Ramos (cell line): ENCODE measurements around the gene CEP112.

Experiments
- in situ Hi-C: fragments of 300-500 bp; cut with MboI; formaldehyde crosslinking; loops from one replicate; pipeline ENCODE4 v1.14.3; 2022; ENCODE audit warnings: low sequenced_read_pairs; ENCODE audit not compliant: unreplicated experiment

The CEP112 gene

DNA sequence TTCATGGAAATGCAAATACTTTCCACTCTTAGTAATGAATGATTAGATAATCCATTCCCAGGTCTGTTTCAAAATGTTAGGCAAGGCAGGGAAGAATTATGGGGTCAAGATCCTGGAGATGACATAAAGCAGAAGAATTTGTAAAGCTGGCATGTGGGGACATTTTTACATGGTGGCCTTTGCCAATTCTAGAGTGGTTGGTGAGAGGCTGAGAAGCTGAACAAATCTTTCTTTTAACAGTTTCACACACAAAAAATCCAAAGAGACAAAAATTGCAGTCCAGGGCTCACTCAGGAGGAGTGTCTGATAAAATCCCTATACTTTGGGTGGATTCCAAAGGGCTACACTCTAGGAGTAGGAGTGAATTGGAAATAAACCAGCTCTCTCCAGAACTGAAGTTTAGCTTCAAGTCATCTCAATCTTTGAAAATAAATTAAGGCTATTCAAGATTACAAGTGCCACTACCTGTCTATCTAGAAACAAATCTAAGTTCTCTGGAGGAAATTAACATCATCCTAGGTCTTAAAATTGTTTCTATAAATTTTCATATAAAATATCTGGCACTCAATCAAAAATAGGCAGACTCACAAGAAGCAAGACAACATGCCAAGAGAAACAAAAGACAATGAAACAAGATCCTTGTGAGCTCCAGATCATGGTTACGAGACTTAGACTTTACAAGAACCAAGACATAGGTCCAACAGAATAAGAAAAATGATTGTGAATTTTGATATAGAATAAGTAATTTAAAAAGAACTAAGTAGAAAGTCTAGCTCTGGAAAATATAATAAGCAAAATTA is 517.5 kb downstream of the CEP112 start:
- in situ Hi-C loops: no loop called here

DNA sequence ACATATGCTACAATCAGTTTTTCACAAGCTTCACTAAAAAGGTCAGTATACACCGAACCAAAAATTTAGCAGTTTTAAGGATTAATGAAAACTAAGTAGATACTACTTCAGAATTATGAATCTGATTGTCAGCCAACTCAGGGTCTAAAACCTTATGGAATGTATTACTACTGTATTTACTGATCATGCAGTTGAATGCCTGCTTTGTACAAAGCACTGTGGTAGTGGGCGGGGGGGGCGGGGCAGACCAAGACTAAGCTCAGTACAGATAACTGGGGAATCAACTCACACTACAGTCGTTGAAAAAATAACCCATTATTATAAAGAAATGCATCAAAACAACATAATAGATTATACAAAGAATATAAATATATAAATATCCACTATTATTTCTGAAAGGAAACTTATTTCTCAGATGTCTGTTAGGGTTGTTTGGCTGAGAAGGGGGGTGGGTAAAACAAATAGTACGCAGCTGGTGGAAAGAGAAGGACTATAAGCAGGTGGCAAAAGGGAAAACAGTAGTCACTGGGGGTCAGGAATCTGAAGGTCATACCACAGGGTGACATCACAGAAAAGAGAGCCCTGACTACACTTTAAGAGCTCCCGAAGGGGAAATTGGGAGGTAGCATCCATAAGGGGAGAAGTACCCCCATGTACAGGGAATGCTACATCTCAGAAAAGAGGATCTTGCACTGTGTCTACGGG is 521.1 kb downstream of the CEP112 start:
- in situ Hi-C loops: no loop called here

DNA sequence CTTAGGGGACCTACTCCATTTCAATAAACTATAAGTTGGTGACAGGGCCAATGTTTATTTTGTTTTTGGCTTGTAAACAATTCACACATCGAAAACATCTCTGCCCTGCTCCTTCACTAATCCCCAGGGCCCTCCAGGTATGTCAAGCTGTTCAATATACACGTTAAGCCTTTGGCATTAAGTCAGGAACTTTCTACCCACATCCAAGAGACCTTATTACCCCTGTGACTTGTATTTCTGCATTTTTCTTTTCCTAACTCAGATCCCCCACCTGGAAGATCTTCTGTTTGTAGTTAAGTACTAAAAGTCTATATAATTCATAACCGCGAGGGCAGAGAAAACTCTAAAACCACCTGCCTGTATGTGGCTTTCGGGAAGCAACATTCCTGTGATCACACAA is 523.7 kb downstream of the CEP112 start:
- in situ Hi-C loops: no loop called here

DNA sequence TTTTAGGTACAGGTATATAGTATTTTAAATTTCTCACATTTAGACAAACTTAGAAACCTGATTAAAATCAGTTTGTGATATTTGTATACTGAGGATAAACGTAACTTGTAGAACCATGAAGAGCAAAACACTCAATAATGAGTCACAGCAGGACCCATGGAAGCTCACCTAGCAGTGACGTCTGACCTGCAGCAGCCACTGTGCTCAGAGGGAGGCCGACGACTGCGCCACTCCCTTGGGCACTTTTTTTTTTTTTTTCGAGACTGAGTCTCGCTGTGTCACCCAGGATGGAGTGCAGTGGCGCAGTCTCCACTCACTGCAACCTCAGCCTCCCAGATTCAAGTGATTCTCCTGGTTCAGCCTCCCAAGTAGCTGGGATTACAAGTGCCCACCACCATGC is 524.3 kb downstream of the CEP112 start:
- in situ Hi-C loops: no loop called here

DNA sequence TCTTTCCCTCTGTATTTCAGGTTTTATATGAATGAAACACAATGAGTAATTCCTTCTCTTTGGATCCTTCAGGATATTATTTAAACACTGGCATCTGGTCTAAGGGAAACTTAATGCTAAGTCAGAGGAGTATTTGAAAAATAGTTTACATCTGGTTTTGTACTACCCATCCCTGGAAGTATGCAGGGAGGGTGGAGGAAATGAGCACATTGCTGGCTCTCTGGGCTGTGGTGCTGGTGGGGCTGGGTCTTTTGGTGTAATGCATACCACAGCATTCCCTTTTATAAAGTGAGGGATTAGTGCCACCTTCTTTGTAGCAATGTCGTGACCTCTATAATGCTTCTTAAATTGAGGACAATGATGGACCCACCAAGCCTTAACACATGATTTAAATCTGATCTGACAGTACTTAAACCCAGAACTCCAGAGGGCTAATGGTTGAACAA is 525.0 kb downstream of the CEP112 start:
- in situ Hi-C loops: no loop called here

DNA sequence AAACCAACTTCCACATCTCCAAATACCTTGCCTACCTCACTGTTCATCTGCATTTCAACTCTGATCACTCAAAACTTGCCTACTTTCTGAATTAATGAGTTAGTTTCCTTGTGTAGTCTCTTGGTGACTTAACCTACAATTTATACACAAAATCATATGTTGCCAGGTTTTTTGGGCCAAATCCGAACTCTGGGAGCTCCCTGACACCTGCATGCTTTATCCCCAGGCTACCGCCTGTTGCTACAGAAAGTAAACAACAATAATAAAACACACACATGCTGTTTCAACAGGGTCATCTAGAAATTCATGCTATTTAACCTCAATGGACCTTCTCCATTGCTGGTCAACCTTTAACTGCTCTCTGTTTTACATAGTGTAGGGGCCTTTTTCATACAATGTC is 526.0 kb downstream of the CEP112 start:
- in situ Hi-C loops: no loop called here

DNA sequence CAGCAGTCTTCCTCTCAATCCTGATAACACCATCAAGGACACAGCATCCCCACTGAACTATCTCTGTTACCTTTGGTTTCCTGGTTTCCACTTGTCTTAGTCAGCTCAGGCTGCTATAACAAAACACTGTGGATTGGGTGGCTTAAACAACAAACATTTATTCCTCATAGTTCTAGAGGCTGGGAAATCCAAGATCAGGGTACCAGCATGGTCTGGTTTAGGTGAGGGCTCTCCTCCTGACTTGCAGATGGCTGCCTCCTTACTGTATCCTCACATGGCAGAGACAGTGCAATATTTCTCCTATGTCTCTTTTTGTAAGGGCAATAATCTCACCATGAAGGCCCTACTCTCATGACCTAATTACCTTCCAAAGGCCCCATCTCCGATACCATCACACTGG is 527.2 kb downstream of the CEP112 start:
- in situ Hi-C loops: no loop called here

DNA sequence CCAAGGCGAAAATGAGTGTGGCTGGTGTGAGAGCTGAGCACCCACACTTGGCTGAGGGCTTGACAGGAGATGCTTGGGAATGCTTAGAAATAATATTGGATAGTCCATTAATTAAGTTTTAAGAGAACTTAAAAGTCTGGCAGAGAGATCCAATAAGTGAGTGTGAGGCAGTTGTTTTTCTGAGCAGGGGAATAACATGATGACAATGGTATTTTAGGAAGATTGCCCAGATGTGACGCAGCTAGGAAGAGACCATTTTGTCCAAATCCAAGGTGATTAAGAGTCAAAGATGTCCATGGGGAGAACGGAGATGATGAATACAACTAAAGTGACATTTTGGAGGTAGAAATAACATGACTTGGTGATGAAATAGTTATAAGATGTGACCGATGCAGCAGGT is 527.7 kb downstream of the CEP112 start:
- in situ Hi-C loops: no loop called here

DNA sequence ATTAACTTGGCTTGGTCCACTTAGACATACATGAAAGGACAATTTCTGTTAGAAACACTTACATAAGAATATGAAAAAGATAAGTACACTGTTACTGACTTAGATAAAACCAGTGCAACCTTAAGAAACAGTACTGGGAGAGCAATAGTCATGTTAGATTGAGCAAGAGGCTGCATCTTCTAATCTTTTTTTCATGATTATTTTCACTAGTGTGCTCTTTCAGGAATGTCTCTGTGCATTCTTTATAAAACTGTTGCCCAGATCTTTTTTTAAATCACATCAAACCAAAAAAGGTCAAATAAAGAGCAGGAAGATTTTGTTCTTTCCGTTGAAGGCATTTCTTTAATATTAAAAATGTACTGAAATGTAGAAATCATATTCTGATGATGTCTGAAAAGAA is 529.7 kb downstream of the CEP112 start:
- in situ Hi-C loops: no loop called here

DNA sequence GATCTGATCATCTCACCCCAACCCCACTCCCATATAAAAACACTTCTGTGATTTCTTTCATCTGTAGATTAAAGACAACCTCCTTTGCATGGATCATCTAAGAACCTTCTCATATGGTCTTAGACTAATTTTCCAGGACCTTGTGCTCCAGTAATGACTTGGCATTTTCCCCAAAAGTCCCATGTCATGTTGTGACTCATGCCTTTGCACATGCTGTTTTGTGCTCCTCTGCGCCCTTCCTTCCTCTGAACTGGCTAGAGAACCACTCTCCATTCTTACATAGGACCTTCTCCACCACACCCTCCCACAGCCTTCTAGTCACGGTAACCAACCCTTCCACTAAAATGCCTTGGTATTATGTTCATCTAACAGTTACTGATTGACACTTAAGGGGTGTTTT is 531.0 kb downstream of the CEP112 start:
- in situ Hi-C loops: no loop called here

DNA sequence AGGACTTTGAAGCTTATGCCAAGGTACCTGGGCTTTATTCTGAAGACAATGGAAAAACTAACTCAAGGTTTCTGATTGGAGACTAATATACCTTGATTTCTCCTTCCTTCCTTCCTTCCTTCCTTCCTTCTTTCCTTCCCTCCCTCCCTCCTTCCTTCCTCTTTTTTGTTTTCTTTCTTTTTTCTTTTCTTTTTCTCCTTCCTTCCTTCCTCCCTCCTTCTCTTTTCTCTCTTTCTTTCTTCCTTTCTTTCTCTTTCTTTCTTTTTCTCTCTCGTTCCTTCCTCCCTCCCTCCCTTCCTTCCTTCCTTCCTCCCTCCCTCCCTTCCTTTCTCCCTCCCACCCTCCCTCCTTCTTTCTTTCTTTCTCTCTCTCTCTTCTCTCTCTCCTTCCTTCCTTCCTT is 531.9 kb downstream of the CEP112 start:
- in situ Hi-C loops: no loop called here

DNA sequence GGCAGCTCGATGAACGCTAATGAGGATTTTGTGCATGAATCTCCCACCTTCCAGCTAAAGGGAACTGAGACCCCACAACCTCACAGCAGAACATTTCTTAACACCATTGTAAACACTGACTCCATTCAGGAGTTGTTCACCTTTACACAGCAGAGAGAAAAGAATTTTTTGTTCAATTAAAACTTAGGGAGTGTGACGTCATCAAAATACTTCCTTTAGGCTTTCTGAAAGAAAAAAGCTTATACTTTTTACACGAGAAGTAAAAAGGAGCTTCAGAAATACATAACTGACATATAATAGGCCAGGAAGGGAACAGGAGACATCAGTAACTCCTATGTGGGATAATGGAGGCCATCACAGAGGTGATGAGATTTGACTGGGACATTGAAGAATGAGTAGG is 532.4 kb downstream of the CEP112 start:
- in situ Hi-C loops: no loop called here

DNA sequence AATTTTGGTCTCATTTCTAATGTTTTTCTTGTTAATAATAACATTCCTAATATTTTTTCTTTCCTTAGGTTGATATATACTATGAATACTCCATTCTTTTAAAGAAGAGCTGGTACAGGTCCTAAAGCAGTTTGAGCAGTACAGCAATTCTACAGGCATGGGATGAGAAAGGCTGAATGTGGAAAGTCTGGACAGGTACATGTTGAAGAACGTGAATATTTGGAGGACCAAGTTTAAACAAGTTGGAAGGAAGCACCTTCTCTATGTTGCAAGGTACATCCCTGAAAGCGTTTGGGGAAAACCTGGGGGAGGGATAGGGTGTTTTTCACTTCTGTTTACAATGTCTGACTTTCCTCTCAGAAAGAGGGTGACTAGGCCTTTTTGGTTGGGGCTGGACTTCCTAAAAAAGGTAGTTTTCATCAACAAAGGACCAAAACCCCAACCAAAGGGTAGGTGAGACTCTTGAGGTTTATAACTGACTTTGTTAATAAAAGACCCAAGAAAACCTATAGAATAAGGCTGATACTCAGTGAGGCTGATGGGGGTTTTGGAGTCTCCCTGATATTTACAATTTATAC is 534.6 kb downstream of the CEP112 start:
- in situ Hi-C loops: no loop called here

DNA sequence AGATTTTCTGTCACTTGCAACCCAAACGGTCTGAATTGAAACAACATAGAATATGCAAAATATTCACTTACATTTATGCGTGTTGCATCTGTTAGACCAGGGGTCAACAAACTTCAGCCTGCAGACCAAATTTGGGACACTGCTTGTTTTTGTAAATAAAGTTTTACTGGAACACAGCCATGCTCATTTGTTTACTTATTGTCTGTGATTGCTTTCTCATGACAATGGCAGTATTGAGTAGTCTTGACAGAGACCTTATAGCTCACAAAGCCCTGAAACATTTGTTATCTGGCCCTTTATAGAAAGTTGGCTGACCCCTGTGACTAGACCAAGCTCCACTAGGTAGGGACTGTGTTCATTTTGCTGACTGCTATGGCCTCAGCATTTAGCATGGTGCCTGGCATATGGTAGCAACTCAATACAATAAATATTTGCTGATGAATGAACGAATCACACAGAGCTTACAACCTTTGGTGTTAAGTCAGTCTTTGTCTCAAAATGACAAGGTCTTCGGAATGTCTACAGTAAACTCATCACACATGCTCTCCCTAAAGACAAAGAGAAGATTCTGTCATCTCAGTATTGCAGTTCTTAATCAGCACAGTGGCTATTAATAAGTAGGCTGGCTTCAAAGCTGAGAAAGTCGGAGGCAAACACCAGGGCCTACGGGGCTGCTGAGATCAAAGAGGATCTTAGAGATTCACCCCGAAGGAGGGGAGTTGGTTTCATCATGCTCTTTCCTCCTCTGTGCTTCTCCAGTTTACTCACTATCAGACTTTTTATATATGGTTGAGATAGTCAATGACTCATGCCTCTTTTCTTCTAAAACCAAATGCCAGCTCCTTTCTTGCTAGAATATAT is 535.3 kb downstream of the CEP112 start:
- in situ Hi-C loops: no loop called here

DNA sequence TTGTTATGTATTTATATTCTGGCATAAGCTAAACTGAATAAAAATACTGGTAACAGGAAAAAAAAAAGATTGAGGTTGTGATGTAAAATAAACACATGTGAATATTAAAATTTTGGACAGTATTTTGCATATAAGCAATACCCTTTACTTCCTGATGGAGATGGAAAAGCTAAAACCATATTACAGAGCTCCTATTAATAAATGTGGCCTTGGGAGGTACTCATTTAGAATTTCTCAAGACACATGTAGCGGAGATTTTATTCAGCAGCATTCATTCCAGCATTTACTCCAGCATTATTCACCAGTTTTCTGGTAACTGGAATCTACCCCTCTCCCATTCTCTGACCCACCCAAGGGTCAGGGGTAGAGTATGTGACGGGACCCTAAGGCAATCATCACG is 536.2 kb downstream of the CEP112 start:
- in situ Hi-C loops: no loop called here

DNA sequence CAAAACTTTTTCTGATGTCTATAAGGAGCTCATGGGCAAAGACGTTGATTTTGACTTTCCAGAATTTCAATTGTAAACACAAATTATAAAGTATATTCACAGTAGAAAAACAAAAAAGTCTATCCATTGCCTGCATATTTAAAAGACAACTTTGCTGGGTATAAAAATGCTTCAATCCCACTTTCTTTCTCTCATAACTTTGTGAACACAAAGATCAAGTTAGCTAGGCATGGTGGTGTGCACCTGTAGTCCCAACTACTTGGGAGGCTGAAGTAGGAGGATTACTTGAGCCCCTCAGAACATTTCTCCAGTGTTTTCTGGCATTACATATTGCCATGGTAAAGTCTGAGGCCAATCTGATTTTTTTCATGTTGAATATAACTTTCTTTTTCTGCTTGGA is 547.4 kb downstream of the CEP112 start:
- in situ Hi-C loops: no loop called here

DNA sequence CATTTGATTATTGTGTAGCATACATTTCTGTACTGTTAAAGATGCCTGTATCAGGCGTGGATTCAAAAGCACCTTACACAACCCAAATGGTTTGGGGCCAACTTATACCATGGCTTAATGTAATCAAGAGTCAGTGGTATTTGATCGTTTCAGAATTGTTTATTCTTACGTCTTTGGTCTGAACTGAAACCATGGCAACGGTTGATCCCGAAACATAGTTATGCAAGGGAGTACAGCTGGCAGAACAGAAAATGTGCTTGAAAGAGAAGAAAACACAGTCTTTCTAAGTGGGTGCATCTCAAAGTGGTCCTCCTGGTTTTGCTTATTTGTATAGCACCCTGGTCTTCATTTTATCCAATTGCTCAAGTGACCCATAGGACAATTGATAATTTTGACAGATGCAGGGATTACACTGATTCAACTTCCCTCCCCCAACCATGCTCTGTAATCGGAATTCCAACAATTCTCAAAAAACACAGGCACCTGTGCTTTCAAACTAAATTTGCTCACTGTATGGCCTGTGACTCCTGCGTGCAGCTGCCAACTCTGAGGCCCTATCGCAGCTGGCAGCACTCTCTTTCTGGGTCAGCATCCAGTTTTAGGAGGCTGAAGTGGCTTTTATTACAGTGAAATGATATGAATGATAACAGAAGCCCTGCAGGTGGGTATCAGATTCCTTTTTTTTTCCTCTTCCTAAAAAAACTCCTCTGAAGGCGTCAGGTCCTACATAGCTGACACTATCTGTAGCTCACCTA is 553.5 kb downstream of the CEP112 start:
- in situ Hi-C loops: no loop called here

DNA sequence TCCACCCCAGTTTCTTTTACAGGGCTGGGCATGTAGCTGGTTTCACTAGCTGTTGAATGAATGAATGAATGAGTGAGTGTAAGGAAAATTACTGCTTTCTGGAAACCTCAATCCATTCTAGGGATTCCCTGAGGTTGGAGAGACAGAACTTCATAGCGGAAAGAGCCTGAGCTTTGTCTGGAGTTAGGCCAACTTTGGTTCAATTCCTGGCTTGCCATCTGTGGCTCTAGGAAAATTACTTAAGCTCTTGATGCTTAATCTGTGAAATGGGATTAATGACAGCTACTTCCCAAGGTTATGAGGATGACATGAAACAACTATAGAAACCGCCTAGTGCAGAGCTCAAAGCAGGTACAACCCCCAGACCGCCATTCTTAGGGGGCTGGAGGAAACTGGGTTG is 554.1 kb downstream of the CEP112 start:
- in situ Hi-C loops: no loop called here

DNA sequence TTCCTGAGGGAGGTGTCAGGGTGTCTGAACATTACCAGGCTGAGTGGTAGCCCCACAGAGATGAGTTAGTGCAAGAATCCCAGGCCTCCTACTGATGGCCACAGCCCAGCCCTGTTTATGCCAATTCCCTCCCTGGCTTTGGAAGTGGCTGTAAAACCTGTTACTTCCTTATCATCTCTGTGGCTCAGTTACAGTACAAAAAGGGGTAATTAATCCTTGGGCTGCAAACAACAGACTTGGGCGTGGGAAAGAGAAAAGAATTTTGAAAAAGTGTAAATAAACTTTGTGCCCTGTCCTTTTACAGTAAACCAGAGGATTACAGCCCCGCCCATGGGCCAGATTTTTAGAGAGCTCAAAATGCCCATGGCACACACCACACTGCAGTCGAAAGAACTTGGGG is 557.4 kb downstream of the CEP112 start:
- in situ Hi-C loops: no loop called here

DNA sequence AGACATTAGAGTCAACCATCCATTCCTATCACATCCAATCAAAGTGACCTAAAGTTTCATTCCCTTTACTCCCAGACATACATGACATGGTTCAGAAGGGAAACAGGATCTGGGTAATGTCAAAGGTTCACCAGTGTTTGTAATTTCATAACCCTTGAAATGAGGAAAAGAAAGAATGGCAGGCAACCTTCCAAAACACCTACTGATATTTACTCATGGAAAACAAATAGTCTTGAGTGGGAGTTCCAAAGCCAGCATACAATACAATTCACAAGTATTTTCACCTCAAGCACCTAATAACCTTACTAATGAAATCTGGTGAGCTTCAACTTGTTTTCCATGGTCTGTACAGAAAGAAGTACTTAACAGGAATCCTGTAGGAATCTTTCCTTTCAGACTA is 557.9 kb downstream of the CEP112 start:
- in situ Hi-C loops: no loop called here
